NB4 (cell line): Measurements from ENCODE around the gene NXPH2.

Source experiments
- POLR2A ChIP-seq: IDR thresholded peaks from 2 replicates; pipeline ENCODE4 v1.6.1; 2011; ENCODE audit warnings: mild to moderate bottlenecking; ENCODE audit not compliant: insufficient read length; ENCODE audit errors: extremely low read depth
- TF ChIP-seq, protein P1 (sequence below): IDR thresholded peaks from one replicate; pipeline ENCODE4 v1.5.1; 2012; ENCODE audit warnings: low read depth, low read length
- TF ChIP-seq, protein P2 (sequence below): IDR thresholded peaks from 2 replicates; pipeline ENCODE4 v1.6.1; 2011; ENCODE audit warnings: low read depth, low read length

DNA sequence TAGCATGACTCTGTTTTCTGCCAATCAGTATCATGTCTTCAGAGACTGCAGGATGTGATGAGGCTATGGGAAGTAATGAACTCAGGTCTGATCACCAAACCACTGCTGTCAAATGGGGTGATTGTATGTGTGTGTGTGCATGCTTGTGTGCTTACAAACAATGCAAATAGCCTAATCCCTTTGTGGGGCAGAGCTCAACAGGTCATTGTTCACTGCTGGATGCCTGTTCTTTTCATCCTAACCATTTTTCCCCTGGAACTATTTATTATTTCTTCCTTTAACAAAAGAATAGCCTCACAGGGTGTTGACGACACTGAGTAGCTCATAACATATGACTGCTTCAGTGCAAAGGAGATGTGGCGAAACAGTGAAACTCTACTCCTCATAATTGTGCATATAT, 55.9 kb downstream of the NXPH2 start:
- TF ChIP-seq, protein P1, sequence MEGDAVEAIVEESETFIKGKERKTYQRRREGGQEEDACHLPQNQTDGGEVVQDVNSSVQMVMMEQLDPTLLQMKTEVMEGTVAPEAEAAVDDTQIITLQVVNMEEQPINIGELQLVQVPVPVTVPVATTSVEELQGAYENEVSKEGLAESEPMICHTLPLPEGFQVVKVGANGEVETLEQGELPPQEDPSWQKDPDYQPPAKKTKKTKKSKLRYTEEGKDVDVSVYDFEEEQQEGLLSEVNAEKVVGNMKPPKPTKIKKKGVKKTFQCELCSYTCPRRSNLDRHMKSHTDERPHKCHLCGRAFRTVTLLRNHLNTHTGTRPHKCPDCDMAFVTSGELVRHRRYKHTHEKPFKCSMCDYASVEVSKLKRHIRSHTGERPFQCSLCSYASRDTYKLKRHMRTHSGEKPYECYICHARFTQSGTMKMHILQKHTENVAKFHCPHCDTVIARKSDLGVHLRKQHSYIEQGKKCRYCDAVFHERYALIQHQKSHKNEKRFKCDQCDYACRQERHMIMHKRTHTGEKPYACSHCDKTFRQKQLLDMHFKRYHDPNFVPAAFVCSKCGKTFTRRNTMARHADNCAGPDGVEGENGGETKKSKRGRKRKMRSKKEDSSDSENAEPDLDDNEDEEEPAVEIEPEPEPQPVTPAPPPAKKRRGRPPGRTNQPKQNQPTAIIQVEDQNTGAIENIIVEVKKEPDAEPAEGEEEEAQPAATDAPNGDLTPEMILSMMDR = no peak
- TF ChIP-seq POLR2A = no peak
- TF ChIP-seq, protein P2, sequence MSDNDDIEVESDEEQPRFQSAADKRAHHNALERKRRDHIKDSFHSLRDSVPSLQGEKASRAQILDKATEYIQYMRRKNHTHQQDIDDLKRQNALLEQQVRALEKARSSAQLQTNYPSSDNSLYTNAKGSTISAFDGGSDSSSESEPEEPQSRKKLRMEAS = no peak
